BLaER1 (cell line): Measurements from ENCODE around the gene AIFM1.
A peak's percentile ranks its signal among the peaks of the same experiment; 100 is the strongest.

Experiments used
- H3K27ac ChIP-seq: shearing (Covaris generic); formaldehyde crosslinking; 2 replicates; pipeline ENCODE4 v1.8.1; 2022
- H3K27me3 ChIP-seq: shearing (Covaris generic); formaldehyde crosslinking; 2 replicates; pipeline ENCODE4 v1.8.1; 2022
- H3K36me3 ChIP-seq: shearing (Covaris generic); formaldehyde crosslinking; 2 replicates; pipeline ENCODE4 v1.8.1; 2022
- H3K4me1 ChIP-seq: shearing (Covaris generic); formaldehyde crosslinking; 2 replicates; pipeline ENCODE4 v1.8.1; 2022
- H3K4me2 ChIP-seq: shearing (Covaris generic); formaldehyde crosslinking; 2 replicates; pipeline ENCODE4 v1.8.1; 2022
- H3K4me3 ChIP-seq: shearing (Covaris generic); formaldehyde crosslinking; 2 replicates; pipeline ENCODE4 v1.8.1; 2022
- H3K9ac ChIP-seq: shearing (Covaris generic); formaldehyde crosslinking; 2 replicates; pipeline ENCODE4 v1.8.1; 2022
- H3K9me3 ChIP-seq: shearing (Covaris generic); formaldehyde crosslinking; 2 replicates; pipeline ENCODE4 v1.8.1; 2022
- H4K20me1 ChIP-seq: shearing (Covaris generic); formaldehyde crosslinking; 2 replicates; pipeline ENCODE4 v1.8.1; 2022
- Cebpa-rat ChIP-seq: shearing (Covaris generic); IDR thresholded peaks from 2 replicates; pipeline ENCODE4 v1.8.1; 2022

AIFM1 gene

GRCh38 chrX:130098210-130098552 lies 67.5 kb downstream of the AIFM1 start:
- peaks cover 66% of the 10 kb centered on the region for H3K4me1 ChIP-seq
- H3K4me2 ChIP-seq: peak overlapping the region; percentile 60
- H4K20me1 ChIP-seq: peaks cover 65% of the 10 kb centered on the region
- no peaks in the 10 kb centered on the region for H3K9me3 ChIP-seq
- no peak overlapping the region for H3K4me3 ChIP-seq
- peak overlapping the region; percentile 49; the same call in 1 of the 2 replicates for H3K27ac ChIP-seq
- peaks cover 34% of the 10 kb centered on the region for H3K27me3 ChIP-seq
- no peaks in the 10 kb centered on the region for H3K36me3 ChIP-seq
- H3K9ac ChIP-seq: no peak overlapping the region
- TF ChIP-seq Cebpa-rat: no peak

GRCh38 chrX:130097507-130098209 lies 68.0 kb downstream of the AIFM1 start:
- H3K36me3 ChIP-seq: no peaks in the 10 kb centered on the region
- H3K4me1 ChIP-seq: peaks cover 71% of the 10 kb centered on the region
- H3K4me2 ChIP-seq: peak overlapping the region; percentile 60
- no peak overlapping the region for H3K4me3 ChIP-seq
- H3K27me3 ChIP-seq: peaks cover 34% of the 10 kb centered on the region
- TF ChIP-seq Cebpa-rat: no peak
- H3K9me3 ChIP-seq: no peaks in the 10 kb centered on the region
- peak overlapping the region; percentile 49; the same call in 1 of the 2 replicates for H3K27ac ChIP-seq
- no peak overlapping the region for H3K9ac ChIP-seq
- H4K20me1 ChIP-seq: peaks cover 70% of the 10 kb centered on the region

- H3K4me2 ChIP-seq: peak overlapping the region; percentile 39
- 0 out of 2 replicates have a peak overlapping the region, but pooled peaks have one; percentile 6 for H3K9ac ChIP-seq
- H3K4me3 ChIP-seq: no peak overlapping the region
- H3K27ac ChIP-seq: peak overlapping the region; percentile 30; the same call in 1 of the 2 replicates
- no peaks in the 10 kb centered on the region for H3K9me3 ChIP-seq
- TF ChIP-seq Cebpa-rat: no peak
- H3K36me3 ChIP-seq: no peaks in the 10 kb centered on the region
- H4K20me1 ChIP-seq: peaks cover 85% of the 10 kb centered on the region
- H3K4me1 ChIP-seq: peaks cover 86% of the 10 kb centered on the region
- peaks cover 45% of the 10 kb centered on the region for H3K27me3 ChIP-seq
These were observed 70.2 kb downstream of the AIFM1 start for GRCh38 chrX:130095249-130096030.

- Histone ChIP-seq H3K4me2 (peak overlapping the region; percentile 39), H3K27ac (peak overlapping the region; percentile 30; the same call in 1 of the 2 replicates), H3K9me3 (no peaks in the 10 kb centered on the region), H3K36me3 (no peaks in the 10 kb centered on the region), H3K4me1 (peaks cover 86% of the 10 kb centered on the region), H3K27me3 (peaks cover 41% of the 10 kb centered on the region), H3K4me3 (no peak overlapping the region), H4K20me1 (peaks cover 79% of the 10 kb centered on the region), H3K9ac (no peak overlapping the region)
- TF ChIP-seq Cebpa-rat: no peak
These were observed 70.9 kb downstream of the AIFM1 start for GRCh38 chrX:130094696-130095095.

GRCh38 chrX:130093271-130093670 lies 72.4 kb downstream of the AIFM1 start:
- Histone ChIP-seq H3K4me2 (no peak overlapping the region), H3K9me3 (no peaks in the 10 kb centered on the region), H3K27ac (no peak overlapping the region), H3K4me1 (peaks cover 86% of the 10 kb centered on the region), H3K27me3 (peaks cover 48% of the 10 kb centered on the region), H3K36me3 (no peaks in the 10 kb centered on the region), H3K4me3 (no peak overlapping the region), H4K20me1 (peaks cover 75% of the 10 kb centered on the region), H3K9ac (no peak overlapping the region)
- TF ChIP-seq Cebpa-rat: no peak

- H3K4me2 ChIP-seq: peak overlapping the region; percentile 90
- H3K4me3 ChIP-seq: peak overlapping the region; percentile 53
- no peaks in the 10 kb centered on the region for H3K36me3 ChIP-seq
- H3K9me3 ChIP-seq: no peaks in the 10 kb centered on the region
- no peak for TF ChIP-seq Cebpa-rat
- H3K27ac ChIP-seq: peak overlapping the region; percentile 77
- H3K27me3 ChIP-seq: peaks cover 52% of the 10 kb centered on the region
- peaks cover 76% of the 10 kb centered on the region for H4K20me1 ChIP-seq
- H3K4me1 ChIP-seq: peaks cover 89% of the 10 kb centered on the region
- H3K9ac ChIP-seq: peak overlapping the region; percentile 53; the same call in 1 of the 2 replicates
These were observed 73.6 kb downstream of the AIFM1 start for GRCh38 chrX:130091980-130092522.

- no peak overlapping the region for H3K9ac ChIP-seq
- H3K9me3 ChIP-seq: no peaks in the 10 kb centered on the region
- H3K27ac ChIP-seq: no peak overlapping the region
- TF ChIP-seq Cebpa-rat: no peak
- peaks cover 62% of the 10 kb centered on the region for H3K27me3 ChIP-seq
- no peak overlapping the region for H3K4me3 ChIP-seq
- peaks cover 95% of the 10 kb centered on the region for H3K4me1 ChIP-seq
- peak overlapping the region; percentile 90 for H3K4me2 ChIP-seq
- no peaks in the 10 kb centered on the region for H3K36me3 ChIP-seq
- H4K20me1 ChIP-seq: peaks cover 73% of the 10 kb centered on the region
These were observed 75.3 kb downstream of the AIFM1 start for GRCh38 chrX:130090364-130090763.

- Histone ChIP-seq H3K9me3 (no peaks in the 10 kb centered on the region), H3K27me3 (peaks cover 83% of the 10 kb centered on the region), H3K4me2 (peak overlapping the region; percentile 89), H3K4me1 (peaks cover 96% of the 10 kb centered on the region), H3K36me3 (no peaks in the 10 kb centered on the region), H4K20me1 (peaks cover 61% of the 10 kb centered on the region), H3K9ac (peak overlapping the region; percentile 43; the same call in 1 of the 2 replicates), H3K4me3 (peak overlapping the region; percentile 38), H3K27ac (peak overlapping the region; percentile 67)
- TF ChIP-seq Cebpa-rat: no peak
These were observed 79.0 kb downstream of the AIFM1 start for GRCh38 chrX:130086447-130087206.

- no peaks in the 10 kb centered on the region for H3K36me3 ChIP-seq
- peak overlapping the region; percentile 89 for H3K4me2 ChIP-seq
- peak overlapping the region; percentile 38 for H3K4me3 ChIP-seq
- H3K27ac ChIP-seq: peak overlapping the region; percentile 67
- peak overlapping the region; percentile 43; the same call in 1 of the 2 replicates for H3K9ac ChIP-seq
- TF ChIP-seq Cebpa-rat: no peak
- peaks cover 96% of the 10 kb centered on the region for H3K4me1 ChIP-seq
- H3K9me3 ChIP-seq: no peaks in the 10 kb centered on the region
- peaks cover 87% of the 10 kb centered on the region for H3K27me3 ChIP-seq
- H4K20me1 ChIP-seq: peaks cover 65% of the 10 kb centered on the region
These were observed 79.8 kb downstream of the AIFM1 start for GRCh38 chrX:130085551-130086446.
